SK-N-SH (cell line): ENCODE results near the gene NR5A2. TPM values are rescaled to one million over a fixed set of nuclear protein-coding genes. Genes with fewer than 3 reads are reported as not detected.

Experiments
- CTCF ChIA-PET: fragments of 300-600, 350-600 bp; formaldehyde crosslinking; extraction: SDS; loops from one replicate; lab custom pipeline; 2021; lab: Yijun Ruan, JAX
- POLR2A ChIA-PET: fragments of 350-600 bp; sonication (Branson Sonifier 250); formaldehyde crosslinking; extraction: SDS; loops from one replicate; lab custom pipeline; 2020; ENCODE audit warnings: antibody characterized with exemption, inconsistent platforms; lab: Yijun Ruan, JAX
- DNase-seq: peaks from one replicate; pipeline ENCODE4 v3.0.0; 2012
- H2AFZ ChIP-seq: fragments of 200-600 bp; sonication (generic); 2 replicates; pipeline ENCODE4 v1.8.1; 2016; ENCODE audit warnings: antibody characterized with exemption, mild to moderate bottlenecking, low read depth
- H3F3A ChIP-seq: fragments of 200-600 bp; sonication (generic); replicated peaks from 2 replicates; pipeline ENCODE3; 2016; ENCODE audit warnings: antibody characterized with exemption, mild to moderate bottlenecking; ENCODE audit not compliant: insufficient read depth
- H3K27ac ChIP-seq, 2 experiments: fragments of 200-500 bp in 1 of 2; fragments of 200-600 bp in 1 of 2; sonication (Bioruptor generic) in 1 of 2; sonication (generic), shearing (Covaris generic) in 1 of 2; 2 replicates each; pipeline versions ENCODE4 v1.5.1 to v1.6.1; 2014 to 2016; ENCODE audit warnings: low read depth in 2 of 2, inconsistent platforms in 1 of 2, low read length in 1 of 2, mild to moderate bottlenecking in 1 of 2, mixed read lengths in 1 of 2
- H3K27me3 ChIP-seq: fragments of 200-600 bp; sonication (generic), shearing (Covaris generic); 2 replicates; pipeline ENCODE4 v1.6.1; 2016; ENCODE audit warnings: mixed run types; ENCODE audit not compliant: insufficient read depth
- H3K36me3 ChIP-seq, 2 experiments: fragments of 200-500 bp in 1 of 2; fragments of 200-600 bp in 1 of 2; sonication (Bioruptor generic) in 1 of 2; sonication (generic) in 1 of 2; replicated peaks in 1 of 2; 2 replicates each; pipeline versions ENCODE3 to v1.5.1; 2014 to 2016; ENCODE audit warnings: low read length in 1 of 2, mild to moderate bottlenecking in 1 of 2; ENCODE audit not compliant: insufficient read depth in 2 of 2, control insufficient read depth in 1 of 2
- H3K4me1 ChIP-seq, 2 experiments: fragments of 200-500 bp in 1 of 2; fragments of 200-600 bp in 1 of 2; sonication (Bioruptor generic) in 1 of 2; sonication (generic), shearing (Covaris generic) in 1 of 2; 2 replicates each; pipeline versions ENCODE4 v1.5.1 to v1.6.1; 2014 to 2016; ENCODE audit warnings: low read depth in 1 of 2, low read length in 1 of 2, mixed run types in 1 of 2; ENCODE audit not compliant: insufficient read depth in 2 of 2, control insufficient read depth in 1 of 2
- H3K4me2 ChIP-seq: fragments of 200-600 bp; sonication (generic), shearing (Covaris generic); 2 replicates; pipeline ENCODE4 v1.6.1; 2017; ENCODE audit warnings: mixed run types
- H3K4me3 ChIP-seq, 2 experiments: fragments of 200-500 bp in 1 of 2; fragments of 200-600 bp in 1 of 2; sonication (Bioruptor generic) in 1 of 2; sonication (generic), shearing (Covaris generic) in 1 of 2; 2 replicates each; pipeline versions ENCODE4 v1.5.1 to v1.8.1; 2014 to 2016; ENCODE audit warnings: low read depth in 2 of 2, inconsistent platforms in 1 of 2, low read length in 1 of 2, mild to moderate bottlenecking in 1 of 2, mixed read lengths in 1 of 2, moderate library complexity in 1 of 2
- H3K79me2 ChIP-seq: fragments of 200-600 bp; sonication (generic); 2 replicates; pipeline ENCODE4 v1.8.1; 2017; ENCODE audit warnings: mild to moderate bottlenecking; ENCODE audit not compliant: insufficient read depth
- H3K9ac ChIP-seq: fragments of 200-600 bp; sonication (generic); 2 replicates; pipeline ENCODE4 v1.6.1; 2017; ENCODE audit warnings: mixed run types
- H3K9me2 ChIP-seq: fragments of 200-600 bp; sonication (generic); 2 replicates; pipeline ENCODE4 v1.6.1; 2017; ENCODE audit warnings: mixed run types
- H3K9me3 ChIP-seq: fragments of 200-600 bp; sonication (generic); 2 replicates; pipeline ENCODE4 v1.6.1; 2017; ENCODE audit warnings: mixed run types, mild to moderate bottlenecking, moderate library complexity
- H4K20me1 ChIP-seq: fragments of 200-600 bp; sonication (generic); 2 replicates; pipeline ENCODE4 v1.6.1; 2017; ENCODE audit warnings: mild to moderate bottlenecking, mixed run types; ENCODE audit not compliant: insufficient read depth
- CHD2 ChIP-seq: fragments of 150-350 bp; IDR thresholded peaks from 2 replicates; pipeline ENCODE4 v1.6.1; 2018; ENCODE audit warnings: low read length; ENCODE audit not compliant: partially characterized antibody
- ELF1 ChIP-seq: IDR thresholded peaks from 2 replicates; pipeline ENCODE4 v1.4.0; 2012
- EP300 ChIP-seq, 2 experiments: IDR thresholded peaks; 2 replicates each; pipeline versions ENCODE4 v1.4.0 to v1.6.1; 2012; ENCODE audit warnings: borderline replicate concordance in 1 of 2, low read depth in 1 of 2, low read length in 1 of 2
- FOXJ3 ChIP-seq: sonication (generic); formaldehyde crosslinking; IDR thresholded peaks from 2 replicates; pipeline ENCODE4 v1.5.1; 2020; ENCODE audit warnings: mild to moderate bottlenecking, missing genetic modification reagents
- GABPA ChIP-seq: IDR thresholded peaks from 2 replicates; pipeline ENCODE4 v1.4.0; 2012; ENCODE audit warnings: low read depth, mild to moderate bottlenecking
- IRF3 ChIP-seq: fragments of 150-350 bp; IDR thresholded peaks from 2 replicates; pipeline ENCODE4 v1.6.1; 2016; ENCODE audit warnings: mild to moderate bottlenecking, low read depth, low read length
- MAX ChIP-seq: IDR thresholded peaks from 2 replicates; pipeline ENCODE4 v1.4.0; 2012; ENCODE audit warnings: low read depth
- MXI1 ChIP-seq: IDR thresholded peaks from 2 replicates; pipeline ENCODE4 v1.6.1; 2012; ENCODE audit warnings: mild to moderate bottlenecking, low read depth, low read length, improper control_type of control experiment
- NRF1 ChIP-seq: IDR thresholded peaks from 2 replicates; pipeline ENCODE4 v1.6.1; 2012; ENCODE audit warnings: low read depth, mild to moderate bottlenecking, low read length
- POLR2AphosphoS5 ChIP-seq: IDR thresholded peaks from 2 replicates; pipeline ENCODE4 v1.6.1; 2012; ENCODE audit warnings: low read depth, low read length
- RAD21 ChIP-seq: IDR thresholded peaks from 2 replicates; pipeline ENCODE4 v1.6.1; 2012; ENCODE audit warnings: mild to moderate bottlenecking, low read length
- RCOR1 ChIP-seq: fragments of 150-350 bp; IDR thresholded peaks from 2 replicates; pipeline ENCODE4 v1.6.1; 2017; ENCODE audit warnings: antibody characterized with exemption, low read length
- RFX5 ChIP-seq: IDR thresholded peaks from 2 replicates; pipeline ENCODE4 v1.6.1; 2012; ENCODE audit warnings: mild to moderate bottlenecking, improper control_type of control experiment, low read length
- RXRA ChIP-seq: IDR thresholded peaks from 2 replicates; pipeline ENCODE4 v1.4.0; 2012; ENCODE audit warnings: low read depth, mild to moderate bottlenecking, borderline replicate concordance
- SMC3 ChIP-seq: IDR thresholded peaks from 2 replicates; pipeline ENCODE4 v1.6.1; 2012; ENCODE audit warnings: low read depth, low read length, improper control_type of control experiment
- TEAD4 ChIP-seq: IDR thresholded peaks from 2 replicates; pipeline ENCODE4 v1.4.0; 2012; ENCODE audit warnings: mild to moderate bottlenecking, borderline replicate concordance; ENCODE audit not compliant: insufficient read depth
- WGBS: methylation state at CpG from one replicate; pipeline ENCODE4 v1.1.6; 2017; ENCODE audit warnings: low lambda C conversion rate; 5-methylcytosine and 5-hydroxymethylcytosine counted together
- polyA plus RNA-seq, 3 experiments: library from polyadenylated mRNA; depleted of rRNA; stranded (reverse); fragments of >200 nt; gene quantifications; 2 replicates each; pipeline ENCODE4 v1.2.3, GENCODE V29; 2012
- TF ChIP-seq, protein P1 (sequence below): fragments of 200-600 bp; sonication (generic); IDR thresholded peaks from 2 replicates; pipeline ENCODE4 v1.6.1; 2017; ENCODE audit warnings: antibody characterized with exemption, mild to moderate bottlenecking, moderate library complexity

Gene NR5A2
- polyA plus RNA-seq, 1 of the 3 experiments (the other 2 are of a cell fraction), result not detected

- TF ChIP-seq MXI1 (no peak), RXRA (no peak), GABPA (no peak), RCOR1 (no peak)
Observed at GRCh38 chr1:200006711-200007110, 20.8 kb upstream of the NR5A2 start (continued).

DNA sequence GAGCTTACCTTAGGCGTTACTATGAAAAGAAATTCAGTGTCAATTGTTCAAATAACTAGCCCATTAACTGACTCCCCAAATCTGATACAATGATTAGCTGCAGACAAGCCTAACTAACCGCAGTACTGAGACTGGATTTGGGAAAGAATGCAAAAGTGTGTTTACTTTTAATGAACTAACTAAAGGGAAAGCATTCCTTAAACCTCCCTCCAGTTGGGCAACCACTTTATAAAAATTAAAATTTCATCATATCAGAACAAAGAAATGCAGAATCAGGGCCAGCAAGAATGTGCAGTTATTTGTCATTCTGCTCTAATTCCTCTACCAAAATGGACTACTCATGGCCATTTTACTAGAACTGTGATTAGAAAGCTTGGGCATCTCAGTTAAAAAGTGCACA lies 11.7 kb upstream of the NR5A2 start:
- H3K4me2 ChIP-seq, result no peak overlapping the region
- CTCF ChIA-PET, result no interaction called here

GRCh38 chr1:200021577-200022238 lies 5.8 kb upstream of the NR5A2 start:
- TF ChIP-seq RAD21, result no peak
- no peak for TF ChIP-seq EP300 (IDR thresholded peaks at IDR 0.05; ENCODE audit: borderline replicate concordance in 1 of 2, low read depth in 1 of 2, low read length in 1 of 2)
- TF ChIP-seq IRF3, result no peak
- TF ChIP-seq, protein P1, sequence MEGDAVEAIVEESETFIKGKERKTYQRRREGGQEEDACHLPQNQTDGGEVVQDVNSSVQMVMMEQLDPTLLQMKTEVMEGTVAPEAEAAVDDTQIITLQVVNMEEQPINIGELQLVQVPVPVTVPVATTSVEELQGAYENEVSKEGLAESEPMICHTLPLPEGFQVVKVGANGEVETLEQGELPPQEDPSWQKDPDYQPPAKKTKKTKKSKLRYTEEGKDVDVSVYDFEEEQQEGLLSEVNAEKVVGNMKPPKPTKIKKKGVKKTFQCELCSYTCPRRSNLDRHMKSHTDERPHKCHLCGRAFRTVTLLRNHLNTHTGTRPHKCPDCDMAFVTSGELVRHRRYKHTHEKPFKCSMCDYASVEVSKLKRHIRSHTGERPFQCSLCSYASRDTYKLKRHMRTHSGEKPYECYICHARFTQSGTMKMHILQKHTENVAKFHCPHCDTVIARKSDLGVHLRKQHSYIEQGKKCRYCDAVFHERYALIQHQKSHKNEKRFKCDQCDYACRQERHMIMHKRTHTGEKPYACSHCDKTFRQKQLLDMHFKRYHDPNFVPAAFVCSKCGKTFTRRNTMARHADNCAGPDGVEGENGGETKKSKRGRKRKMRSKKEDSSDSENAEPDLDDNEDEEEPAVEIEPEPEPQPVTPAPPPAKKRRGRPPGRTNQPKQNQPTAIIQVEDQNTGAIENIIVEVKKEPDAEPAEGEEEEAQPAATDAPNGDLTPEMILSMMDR, result no peak
- TF ChIP-seq MAX, result no peak
- no peak for TF ChIP-seq TEAD4
- TF ChIP-seq CHD2, result no peak
- Histone ChIP-seq H4K20me1 (no peaks in the 10 kb centered on the region), H2AFZ (no peak overlapping the region), H3K4me1 (no peaks in the 10 kb centered on the region), H3K9me3 (no peaks in the 10 kb centered on the region), H3K27ac (no peak overlapping the region), H3K27me3 (no peaks in the 10 kb centered on the region; the same call in 1 of the 2 replicates), H3F3A (no peaks in the 10 kb centered on the region), H3K4me2 (no peak overlapping the region), H3K4me3 (no peak overlapping the region), H3K79me2 (no peaks in the 10 kb centered on the region), H3K9me2 (no peaks in the 10 kb centered on the region), H3K36me3 (no peaks in the 10 kb centered on the region), H3K9ac (no peak overlapping the region)
- DNase-seq, result no peak
- ChIA-PET POLR2A (no interaction called here), CTCF (no interaction called here)
- WGBS, result 71% methylated on average over 1 of the region's 1 CpG

More for the DNA sequence above, 11.7 kb upstream of the NR5A2 start:
- Histone ChIP-seq H3K79me2 (no peaks in the 10 kb centered on the region), H3K4me3 (no peak overlapping the region), H3K9me2 (no peaks in the 10 kb centered on the region), H3K9ac (no peak overlapping the region), H3K27me3 (peaks cover 4% of the 10 kb centered on the region; the same call in 1 of the 2 replicates), H3F3A (no peaks in the 10 kb centered on the region), H3K4me1 (no peaks in the 10 kb centered on the region), H3K9me3 (no peaks in the 10 kb centered on the region), H4K20me1 (no peaks in the 10 kb centered on the region), H3K36me3 (no peaks in the 10 kb centered on the region), H3K27ac (no peak overlapping the region), H2AFZ (no peak overlapping the region)
- no peak for TF ChIP-seq POLR2AphosphoS5
- TF ChIP-seq MXI1, result no peak
- no peak for TF ChIP-seq NRF1
- no peak for TF ChIP-seq ELF1
- no peak for TF ChIP-seq FOXJ3 (CRISPR knock-in tag)
- no peak for TF ChIP-seq RFX5
- TF ChIP-seq RCOR1, result no peak
- no peak for TF ChIP-seq GABPA
- no peak for TF ChIP-seq RAD21
- TF ChIP-seq SMC3, result no peak
- WGBS, result 16% methylated on average over 2 of the region's 2 CpGs
- POLR2A ChIA-PET, result no interaction called here
- no peak for DNase-seq
